Mammary epithelial cell (primary cell): ENCODE measurements around the gene MAP2K4.

ENCODE experiments used
- EZH2 ChIP-seq: IDR thresholded peaks from 2 replicates; pipeline ENCODE4 v1.6.1; 2012; ENCODE audit warnings: low read length, inconsistent platforms, borderline replicate concordance
- TF ChIP-seq, protein P1 (sequence below), 2 donors: IDR thresholded peaks in 1 of 2; conservative IDR thresholded peaks in 1 of 2; 2 replicates each; pipeline ENCODE4 v1.5.1; 2011 to 2012; ENCODE audit warnings: inconsistent platforms in 2 of 2, low read length in 2 of 2, mild to moderate bottlenecking in 2 of 2, control low read depth in 1 of 2, low read depth in 1 of 2; ENCODE audit not compliant: insufficient read depth in 1 of 2; ENCODE audit errors: extremely low read depth in 1 of 2

DNA sequence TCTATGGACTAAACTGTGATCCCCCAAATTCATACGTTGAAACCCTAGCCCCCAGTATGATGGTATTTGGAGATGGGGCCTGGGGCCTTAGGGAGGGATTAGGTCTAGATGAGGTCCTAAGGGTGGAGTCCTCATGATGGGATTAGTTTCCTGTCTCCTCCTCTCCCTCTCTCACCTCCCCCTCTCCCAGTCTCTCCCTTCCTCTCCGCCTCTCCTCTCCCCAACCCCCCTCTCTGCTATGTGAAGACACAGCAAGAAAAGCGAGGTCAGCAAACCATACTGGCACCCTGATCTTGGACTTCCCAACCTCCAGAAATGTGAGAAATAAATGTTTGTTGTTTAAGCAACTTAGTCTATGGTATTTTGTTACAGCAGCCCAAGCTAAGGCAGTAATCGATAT, 38.8 kb upstream of the MAP2K4 start:
- TF ChIP-seq, protein P1, sequence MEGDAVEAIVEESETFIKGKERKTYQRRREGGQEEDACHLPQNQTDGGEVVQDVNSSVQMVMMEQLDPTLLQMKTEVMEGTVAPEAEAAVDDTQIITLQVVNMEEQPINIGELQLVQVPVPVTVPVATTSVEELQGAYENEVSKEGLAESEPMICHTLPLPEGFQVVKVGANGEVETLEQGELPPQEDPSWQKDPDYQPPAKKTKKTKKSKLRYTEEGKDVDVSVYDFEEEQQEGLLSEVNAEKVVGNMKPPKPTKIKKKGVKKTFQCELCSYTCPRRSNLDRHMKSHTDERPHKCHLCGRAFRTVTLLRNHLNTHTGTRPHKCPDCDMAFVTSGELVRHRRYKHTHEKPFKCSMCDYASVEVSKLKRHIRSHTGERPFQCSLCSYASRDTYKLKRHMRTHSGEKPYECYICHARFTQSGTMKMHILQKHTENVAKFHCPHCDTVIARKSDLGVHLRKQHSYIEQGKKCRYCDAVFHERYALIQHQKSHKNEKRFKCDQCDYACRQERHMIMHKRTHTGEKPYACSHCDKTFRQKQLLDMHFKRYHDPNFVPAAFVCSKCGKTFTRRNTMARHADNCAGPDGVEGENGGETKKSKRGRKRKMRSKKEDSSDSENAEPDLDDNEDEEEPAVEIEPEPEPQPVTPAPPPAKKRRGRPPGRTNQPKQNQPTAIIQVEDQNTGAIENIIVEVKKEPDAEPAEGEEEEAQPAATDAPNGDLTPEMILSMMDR (conservative IDR thresholded peaks at IDR 0.05 in 1 of 2, IDR thresholded peaks at IDR 0.05 in 1 of 2; ENCODE audit: extremely low read depth in 1 of 2, insufficient read depth in 1 of 2, low read depth in 1 of 2, low read length in 2 of 2) = no peak
- TF ChIP-seq EZH2 = no peak
